SU-DHL-6 (cell line): ENCODE results near the gene PPP6R3.
"Not testable (repeated sequence)": the region's sequence is repeated elsewhere in the genome, so short reads cannot be mapped to it uniquely, and the experiment has no call there.

ENCODE experiments used
- H2AFZ ChIP-seq: fragments of 200-600 bp; sonication (generic); 2 replicates; pipeline ENCODE4 v1.6.1; 2014; ENCODE audit warnings: low read depth, mild to moderate bottlenecking, moderate library complexity, mixed read lengths, antibody characterized with exemption, low read length; ENCODE audit not compliant: severe bottlenecking
- H3F3A ChIP-seq: fragments of 200-600 bp; shearing (Covaris generic); 2 replicates; pipeline ENCODE4 v1.6.0; 2016; ENCODE audit warnings: antibody characterized with exemption, mild to moderate bottlenecking; ENCODE audit not compliant: insufficient read depth
- H3K27ac ChIP-seq: fragments of 200-600 bp; sonication (generic); 2 replicates; pipeline ENCODE4 v1.5.1; 2016; ENCODE audit warnings: low read depth, mild to moderate bottlenecking, low read length, moderate library complexity, mixed read lengths
- H3K27me3 ChIP-seq: fragments of 200-600 bp; sonication (generic), shearing (Covaris generic); 2 replicates; pipeline ENCODE4 v1.6.0; 2014; ENCODE audit warnings: mild to moderate bottlenecking, low read length
- H3K36me3 ChIP-seq: fragments of 200-600 bp; sonication (generic); 2 replicates; pipeline ENCODE4 v1.6.1; 2014; ENCODE audit warnings: mild to moderate bottlenecking, low read length, mixed read lengths
- H3K4me2 ChIP-seq: fragments of 300-600, 200-600 bp; shearing (Covaris generic), sonication (generic); 2 replicates; pipeline ENCODE4 v1.6.0; 2014; ENCODE audit warnings: low read length, low read depth, mild to moderate bottlenecking; ENCODE audit not compliant: poor library complexity, severe bottlenecking
- H3K4me3 ChIP-seq: fragments of 200-600 bp; sonication (generic); 2 replicates; pipeline ENCODE4 v1.5.1; 2014; ENCODE audit warnings: antibody characterized with exemption, low read length, mild to moderate bottlenecking, mixed read lengths; ENCODE audit not compliant: insufficient read depth, poor library complexity, severe bottlenecking
- H3K79me2 ChIP-seq: fragments of 200-600 bp; sonication (generic); 2 replicates; pipeline ENCODE4 v1.6.1; 2014; ENCODE audit warnings: mild to moderate bottlenecking, low read length, moderate library complexity; ENCODE audit not compliant: insufficient read depth
- H3K9ac ChIP-seq: fragments of 200-600 bp; sonication (generic); 2 replicates; pipeline ENCODE4 v1.7.0; 2014; ENCODE audit warnings: mild to moderate bottlenecking, low read length
- H3K9me2 ChIP-seq: fragments of 200-600 bp; sonication (generic); replicated peaks from 2 replicates; pipeline ENCODE4 v1.6.1; 2014; ENCODE audit warnings: low read length; ENCODE audit not compliant: insufficient read depth
- H3K9me3 ChIP-seq: fragments of 200-600 bp; sonication (generic); 2 replicates; pipeline ENCODE4 v1.6.1; 2014; ENCODE audit warnings: low read length, mixed read lengths; ENCODE audit not compliant: insufficient read depth
- H4K20me1 ChIP-seq: fragments of 200-600 bp; sonication (generic); 2 replicates; pipeline ENCODE4 v1.6.1; 2014; ENCODE audit warnings: low read depth, mild to moderate bottlenecking, antibody characterized with exemption, low read length, moderate library complexity, mixed read lengths
- EZH2phosphoT487 ChIP-seq: fragments of 200-600 bp; sonication (generic), shearing (Covaris generic); conservative IDR thresholded peaks from 2 replicates; pipeline ENCODE4 v1.6.1; 2018; ENCODE audit warnings: mild to moderate bottlenecking, antibody characterized with exemption, low read length, moderate library complexity, mixed read lengths
- TF ChIP-seq, protein P1 (sequence below): fragments of 200-600 bp; sonication (generic); IDR thresholded peaks from one replicate; pipeline ENCODE4 v1.5.1; 2017; ENCODE audit warnings: antibody characterized with exemption, mild to moderate bottlenecking, low read length, moderate library complexity; ENCODE audit not compliant: insufficient read depth, poor library complexity, severe bottlenecking

The PPP6R3 gene

DNA sequence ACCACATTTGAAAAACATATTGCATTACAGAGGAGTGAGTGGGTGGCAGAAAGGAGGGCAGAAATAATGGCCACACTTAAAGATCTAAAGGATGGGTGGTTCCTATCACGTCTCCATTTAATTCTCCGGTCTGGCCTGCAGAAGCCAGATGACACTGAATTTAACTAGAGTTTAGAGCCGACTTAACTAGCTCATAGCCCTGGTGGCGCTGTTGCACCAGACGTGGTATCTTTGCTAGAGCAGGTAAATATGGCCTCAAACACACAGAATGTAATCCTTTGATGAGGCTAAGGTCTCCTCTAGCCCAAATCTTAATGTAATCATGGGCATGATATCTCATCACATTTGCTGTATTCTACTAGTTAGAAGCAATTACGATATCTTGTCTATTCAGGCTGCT is 172.2 kb downstream of the PPP6R3 start:
- no peak overlapping the region for H3K27ac ChIP-seq
- no peak overlapping the region for H2AFZ ChIP-seq
- no peak overlapping the region for H3K9ac ChIP-seq
- H3K36me3 ChIP-seq = no peaks in the 10 kb centered on the region
- no peaks in the 10 kb centered on the region for H4K20me1 ChIP-seq
- H3K4me2 ChIP-seq = no peak overlapping the region
- TF ChIP-seq, protein P1, sequence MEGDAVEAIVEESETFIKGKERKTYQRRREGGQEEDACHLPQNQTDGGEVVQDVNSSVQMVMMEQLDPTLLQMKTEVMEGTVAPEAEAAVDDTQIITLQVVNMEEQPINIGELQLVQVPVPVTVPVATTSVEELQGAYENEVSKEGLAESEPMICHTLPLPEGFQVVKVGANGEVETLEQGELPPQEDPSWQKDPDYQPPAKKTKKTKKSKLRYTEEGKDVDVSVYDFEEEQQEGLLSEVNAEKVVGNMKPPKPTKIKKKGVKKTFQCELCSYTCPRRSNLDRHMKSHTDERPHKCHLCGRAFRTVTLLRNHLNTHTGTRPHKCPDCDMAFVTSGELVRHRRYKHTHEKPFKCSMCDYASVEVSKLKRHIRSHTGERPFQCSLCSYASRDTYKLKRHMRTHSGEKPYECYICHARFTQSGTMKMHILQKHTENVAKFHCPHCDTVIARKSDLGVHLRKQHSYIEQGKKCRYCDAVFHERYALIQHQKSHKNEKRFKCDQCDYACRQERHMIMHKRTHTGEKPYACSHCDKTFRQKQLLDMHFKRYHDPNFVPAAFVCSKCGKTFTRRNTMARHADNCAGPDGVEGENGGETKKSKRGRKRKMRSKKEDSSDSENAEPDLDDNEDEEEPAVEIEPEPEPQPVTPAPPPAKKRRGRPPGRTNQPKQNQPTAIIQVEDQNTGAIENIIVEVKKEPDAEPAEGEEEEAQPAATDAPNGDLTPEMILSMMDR = peak; percentile 65
- no peak for TF ChIP-seq EZH2phosphoT487
- H3K79me2 ChIP-seq = no peaks in the 10 kb centered on the region
- H3F3A ChIP-seq = no peaks in the 10 kb centered on the region
- H3K27me3 ChIP-seq = no peaks in the 10 kb centered on the region
- H3K9me2 ChIP-seq = no peaks in the 10 kb centered on the region
- H3K9me3 ChIP-seq = no peaks in the 10 kb centered on the region
- H3K4me3 ChIP-seq = no peak overlapping the region

DNA sequence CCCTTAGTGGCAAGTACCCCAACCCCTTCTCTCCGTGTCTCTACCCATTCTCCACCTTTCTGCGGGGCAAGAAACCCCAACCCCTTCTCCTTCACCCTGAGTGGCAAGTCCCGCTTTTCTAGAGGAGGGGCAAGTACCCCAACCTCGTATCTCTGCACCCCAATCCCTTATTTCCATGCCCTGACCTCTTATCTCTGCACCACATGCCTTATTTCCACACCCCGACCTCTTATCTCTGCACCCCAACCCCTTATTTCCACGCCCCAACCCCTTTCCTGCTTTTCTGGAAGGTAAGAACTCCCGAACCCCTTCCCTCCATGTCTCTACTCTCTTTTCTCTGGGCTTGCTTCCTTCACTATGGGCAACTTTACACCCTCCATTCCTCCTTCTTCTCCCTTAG is 174.1 kb downstream of the PPP6R3 start:
- not testable (repeated sequence) for H3K36me3 ChIP-seq, H3K9me3 ChIP-seq, H3F3A ChIP-seq, H3K79me2 ChIP-seq, H3K9ac ChIP-seq, H3K4me2 ChIP-seq, H3K27me3 ChIP-seq, H4K20me1 ChIP-seq, H3K27ac ChIP-seq, H3K9me2 ChIP-seq, H3K4me3 ChIP-seq, H2AFZ ChIP-seq

DNA sequence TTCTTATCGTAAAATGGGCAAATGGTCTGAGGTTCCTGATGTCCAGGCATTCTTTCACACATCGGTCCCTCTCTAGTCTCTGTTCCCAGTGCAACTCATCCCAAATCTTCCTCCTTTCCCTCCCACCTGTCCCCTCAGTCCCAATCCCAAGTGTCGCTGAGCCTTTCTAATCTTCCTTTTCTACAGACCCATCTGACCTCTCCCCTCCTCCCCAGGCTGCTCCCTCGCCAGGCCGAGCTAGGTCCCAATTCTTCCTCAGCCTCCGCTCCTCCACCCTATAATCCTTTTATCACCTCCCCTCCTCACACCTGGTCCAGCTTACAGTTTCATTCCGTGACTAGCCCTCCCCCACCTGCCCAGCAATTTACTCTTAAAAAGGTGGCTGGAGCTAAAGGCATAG is 174.6 kb downstream of the PPP6R3 start:
- H4K20me1 ChIP-seq, H3K9me2 ChIP-seq, H3K27ac ChIP-seq, H3F3A ChIP-seq, H3K79me2 ChIP-seq, H3K4me2 ChIP-seq, H2AFZ ChIP-seq, H3K9me3 ChIP-seq, H3K27me3 ChIP-seq, H3K9ac ChIP-seq, H3K4me3 ChIP-seq, H3K36me3 ChIP-seq: not testable (repeated sequence)

DNA sequence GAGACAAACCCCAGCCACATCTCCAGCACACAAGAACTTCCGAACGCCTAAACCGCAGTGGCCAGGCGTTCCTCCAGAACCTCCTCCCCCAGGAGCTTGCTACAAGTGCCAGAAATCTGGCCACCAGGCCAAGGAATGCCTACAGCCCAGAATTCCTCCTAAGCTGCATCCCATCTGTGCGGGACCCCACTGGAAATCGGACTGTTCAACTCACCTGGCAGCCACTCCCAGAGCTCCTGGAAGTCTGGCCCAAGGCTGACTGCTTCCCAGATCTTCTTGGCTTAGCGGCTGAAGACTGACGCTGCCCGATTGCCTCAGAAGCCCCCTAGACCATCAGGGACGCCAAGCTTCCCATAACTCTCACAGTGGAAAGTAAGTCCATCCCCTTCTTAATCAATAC is 175.3 kb downstream of the PPP6R3 start:
- H3K79me2 ChIP-seq, H4K20me1 ChIP-seq, H3K9me2 ChIP-seq, H2AFZ ChIP-seq, H3K9ac ChIP-seq, H3K4me3 ChIP-seq, H3K27ac ChIP-seq, H3K4me2 ChIP-seq, H3F3A ChIP-seq, H3K9me3 ChIP-seq, H3K36me3 ChIP-seq, H3K27me3 ChIP-seq: not testable (repeated sequence)

DNA sequence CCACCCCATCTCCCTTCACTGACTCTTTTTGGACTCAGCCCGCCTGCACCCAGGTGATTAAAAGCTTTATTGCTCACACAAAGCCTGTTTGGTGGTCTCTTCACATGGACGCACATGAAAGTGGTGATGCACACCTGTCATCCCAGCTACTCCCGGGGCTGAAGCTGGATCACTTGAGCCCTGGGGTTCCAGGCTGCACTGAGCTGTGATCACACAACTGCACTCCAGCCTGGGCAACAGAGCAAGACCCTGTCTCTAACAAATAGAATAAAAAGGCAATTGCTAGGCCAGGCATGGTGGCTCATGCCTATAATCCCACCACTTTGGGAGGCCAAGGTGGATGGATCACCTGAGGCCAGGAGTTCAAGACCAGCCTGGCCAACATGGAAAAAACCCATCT is 178.8 kb downstream of the PPP6R3 start:
- not testable (repeated sequence) for H2AFZ ChIP-seq, H3K4me2 ChIP-seq, H3F3A ChIP-seq, H4K20me1 ChIP-seq, H3K9me3 ChIP-seq, H3K79me2 ChIP-seq, H3K9ac ChIP-seq, H3K9me2 ChIP-seq, H3K27ac ChIP-seq, H3K27me3 ChIP-seq, H3K4me3 ChIP-seq, H3K36me3 ChIP-seq
